ENCODE measurements around the gene PTGDR2. TPM values are rescaled to one million over a fixed set of nuclear protein-coding genes. Genes with fewer than 3 reads are reported as not detected.
"Not testable (repeated sequence)": the region's sequence is repeated elsewhere in the genome, so short reads cannot be mapped to it uniquely, and the experiment has no call there.

PTGDR2 gene
- total RNA-seq, 4 donors from 2014 or later = 0.21 to 4.6 (median 0.49) TPM; not detected in 1

DNA sequence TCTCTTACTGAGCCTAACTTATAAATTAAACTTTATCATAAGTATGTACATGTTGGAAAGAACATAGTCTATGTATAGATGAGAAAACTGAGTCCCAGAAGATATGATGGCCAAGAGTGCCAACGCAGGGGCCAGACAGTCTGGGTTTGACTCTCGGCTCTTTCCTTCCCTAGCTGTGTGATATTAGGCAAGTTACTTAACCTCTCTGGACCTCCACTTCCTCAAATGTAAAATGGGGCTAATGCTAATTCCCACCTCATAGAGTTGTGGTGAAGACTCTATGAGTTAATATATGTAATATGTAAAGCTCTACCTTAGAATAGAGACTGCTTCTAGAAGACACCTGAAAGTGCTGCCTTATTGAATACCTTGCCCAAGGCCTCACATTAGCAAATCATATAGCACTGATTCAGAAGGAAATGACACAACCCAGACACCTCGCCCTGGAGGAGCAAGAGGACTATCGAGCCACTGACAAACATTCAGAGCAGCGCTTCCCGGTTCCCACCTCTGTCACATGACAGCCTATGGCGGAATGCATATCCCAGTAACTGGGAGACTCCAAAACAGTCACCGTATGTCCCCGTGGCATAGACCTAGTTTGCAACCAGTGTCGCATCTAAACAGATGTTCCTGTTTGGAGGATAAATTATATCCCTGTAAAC, 25.1 kb downstream of the PTGDR2 start:
- DNase-seq = no peak
- intact Hi-C loops (cut with DNase I; ENCODE audit: low total_unique reads) = loop anchor here (10.0 kb wide), 1 partner anchor 344 kb away; no protein-coding TSS in a partner anchor
- Histone ChIP-seq H3K27ac (no peak overlapping the region), H3K27me3 (no peaks in the 10 kb centered on the region), H3K4me1 (no peaks in the 10 kb centered on the region), H3K9me3 (no peaks in the 10 kb centered on the region), H3K4me3 (no peak overlapping the region), H3K36me3 (no peaks in the 10 kb centered on the region)
- TF ChIP-seq, protein P1, sequence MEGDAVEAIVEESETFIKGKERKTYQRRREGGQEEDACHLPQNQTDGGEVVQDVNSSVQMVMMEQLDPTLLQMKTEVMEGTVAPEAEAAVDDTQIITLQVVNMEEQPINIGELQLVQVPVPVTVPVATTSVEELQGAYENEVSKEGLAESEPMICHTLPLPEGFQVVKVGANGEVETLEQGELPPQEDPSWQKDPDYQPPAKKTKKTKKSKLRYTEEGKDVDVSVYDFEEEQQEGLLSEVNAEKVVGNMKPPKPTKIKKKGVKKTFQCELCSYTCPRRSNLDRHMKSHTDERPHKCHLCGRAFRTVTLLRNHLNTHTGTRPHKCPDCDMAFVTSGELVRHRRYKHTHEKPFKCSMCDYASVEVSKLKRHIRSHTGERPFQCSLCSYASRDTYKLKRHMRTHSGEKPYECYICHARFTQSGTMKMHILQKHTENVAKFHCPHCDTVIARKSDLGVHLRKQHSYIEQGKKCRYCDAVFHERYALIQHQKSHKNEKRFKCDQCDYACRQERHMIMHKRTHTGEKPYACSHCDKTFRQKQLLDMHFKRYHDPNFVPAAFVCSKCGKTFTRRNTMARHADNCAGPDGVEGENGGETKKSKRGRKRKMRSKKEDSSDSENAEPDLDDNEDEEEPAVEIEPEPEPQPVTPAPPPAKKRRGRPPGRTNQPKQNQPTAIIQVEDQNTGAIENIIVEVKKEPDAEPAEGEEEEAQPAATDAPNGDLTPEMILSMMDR (IDR thresholded peaks at IDR 0.05) = no peak
- no peak for TF ChIP-seq POLR2A (IDR thresholded peaks at IDR 0.05)

DNA sequence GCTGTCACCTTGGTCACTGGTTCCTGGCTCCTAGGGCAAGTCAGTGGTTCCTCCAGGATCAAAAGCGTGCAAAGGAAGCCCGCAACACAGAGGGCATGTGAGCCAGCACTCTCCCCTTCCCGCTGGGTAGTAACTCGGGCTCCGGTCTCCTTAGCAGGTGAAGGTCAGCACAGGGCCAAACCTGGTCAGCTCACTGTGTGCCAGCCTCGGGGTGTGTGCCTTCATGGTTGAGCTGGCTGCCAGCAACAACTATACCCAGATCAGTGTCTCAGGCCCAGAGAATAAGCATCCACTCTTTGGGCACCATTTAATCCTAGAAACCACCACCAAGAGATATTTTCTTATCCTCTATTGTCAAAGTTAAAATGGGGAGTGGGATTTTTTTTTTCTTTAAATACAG, 30.0 kb downstream of the PTGDR2 start:
- H3K36me3 ChIP-seq = no peaks in the 10 kb centered on the region
- H3K9me3 ChIP-seq = no peaks in the 10 kb centered on the region
- H3K4me1 ChIP-seq = no peaks in the 10 kb centered on the region
- intact Hi-C loops (cut with DNase I; ENCODE audit: low total_unique reads) = no loop called here
- no peak for DNase-seq
- no peak overlapping the region for H3K27ac ChIP-seq
- H3K4me3 ChIP-seq = no peak overlapping the region
- TF ChIP-seq, protein P1 (IDR thresholded peaks at IDR 0.05) = no peak
- no peaks in the 10 kb centered on the region for H3K27me3 ChIP-seq

DNA sequence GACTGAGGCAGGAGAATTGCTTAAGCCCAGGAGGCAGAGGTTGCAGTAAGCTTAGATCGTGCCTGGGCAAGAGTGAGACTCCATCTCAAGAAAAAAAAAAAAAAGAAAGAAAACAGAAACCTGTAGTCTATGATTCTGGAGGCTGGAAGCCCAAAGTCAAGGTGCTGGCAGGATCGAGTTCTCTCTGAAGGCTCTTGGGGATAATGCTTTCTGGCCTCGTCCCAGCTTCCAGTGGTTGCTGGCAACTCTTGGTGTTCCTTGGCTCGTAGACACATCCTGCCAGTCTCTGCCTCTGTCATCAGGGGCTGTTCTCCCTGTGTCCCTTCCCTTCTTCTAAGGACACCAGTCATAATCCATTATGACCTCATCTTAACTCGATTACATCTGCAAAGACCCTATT, 30.6 kb downstream of the PTGDR2 start:
- Histone ChIP-seq H3K4me3 (no peak overlapping the region), H3K36me3 (no peaks in the 10 kb centered on the region), H3K27ac (no peak overlapping the region), H3K9me3 (no peaks in the 10 kb centered on the region), H3K27me3 (no peaks in the 10 kb centered on the region), H3K4me1 (no peaks in the 10 kb centered on the region)
- DNase-seq = no peak
- TF ChIP-seq, protein P1 (IDR thresholded peaks at IDR 0.05) = no peak
- TF ChIP-seq POLR2A (IDR thresholded peaks at IDR 0.05) = no peak
- intact Hi-C loops (cut with DNase I; ENCODE audit: low total_unique reads) = no loop called here

DNA sequence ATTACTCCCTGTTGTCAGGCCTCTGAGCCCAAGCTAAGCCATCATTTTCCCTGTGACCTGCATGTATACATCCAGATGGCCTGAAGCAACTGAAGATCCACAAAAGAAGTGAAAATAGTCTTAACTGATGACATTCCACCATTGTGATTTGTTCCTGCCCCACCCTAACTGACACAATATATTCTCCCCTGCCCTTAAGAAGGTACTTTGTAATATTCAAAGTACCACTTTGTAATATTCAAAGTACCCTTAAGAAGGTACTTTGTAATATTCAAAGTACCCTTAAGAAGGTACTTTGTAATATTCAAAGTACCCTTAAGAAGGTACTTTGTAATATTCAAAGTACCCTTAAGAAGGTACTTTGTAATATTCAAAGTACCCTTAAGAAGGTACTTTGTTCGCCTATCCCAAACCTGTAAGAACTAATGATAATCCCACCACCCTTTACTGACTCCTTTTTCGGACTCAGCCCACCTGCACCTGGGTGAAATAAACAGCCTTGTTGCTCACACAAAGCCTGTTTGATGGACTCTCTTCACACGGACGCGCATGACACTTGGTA, 31.9 kb downstream of the PTGDR2 start:
- DNase-seq; H3K27me3 ChIP-seq; H3K4me3 ChIP-seq; H3K4me1 ChIP-seq; H3K9me3 ChIP-seq; H3K36me3 ChIP-seq; H3K27ac ChIP-seq; intact Hi-C loops (cut with DNase I; ENCODE audit: low total_unique reads): not testable (repeated sequence)

DNA sequence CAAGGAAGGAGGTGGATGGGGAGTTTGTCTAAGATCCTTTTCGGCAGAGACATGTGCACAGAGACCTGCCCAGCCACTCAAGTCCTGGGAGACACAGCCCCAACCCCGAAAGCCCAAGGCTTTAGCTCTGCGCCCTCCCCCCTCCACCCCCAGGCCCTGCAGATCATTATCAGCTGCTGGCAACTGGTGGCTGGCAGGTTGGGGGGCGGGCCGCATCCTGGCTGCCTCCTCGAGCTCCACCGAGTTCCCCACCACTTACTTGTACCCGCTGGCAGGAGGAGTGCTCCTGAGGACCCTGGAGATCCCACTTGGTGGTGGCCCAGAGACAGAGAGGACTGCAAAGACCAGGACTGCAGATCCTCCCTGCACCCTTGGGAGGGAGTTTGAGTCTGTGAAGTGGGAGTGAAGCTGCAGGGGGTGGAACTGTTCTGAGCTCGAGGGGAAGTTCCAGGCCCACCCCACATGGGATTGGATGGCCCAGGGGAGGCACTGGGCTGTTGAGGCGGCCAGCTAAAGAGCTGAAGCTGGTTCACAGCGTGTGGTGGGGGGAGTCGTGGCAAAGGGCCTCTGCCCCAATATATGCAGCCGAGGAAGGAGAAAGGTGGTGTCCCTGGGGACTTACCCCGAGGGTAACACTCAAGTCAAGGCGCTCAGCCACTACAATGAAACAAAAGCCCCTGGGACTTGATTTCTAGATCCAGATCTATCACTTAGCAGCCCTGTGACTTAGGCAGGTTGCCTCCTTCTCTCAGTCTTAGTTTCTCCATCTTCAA, 33.7 kb downstream of the PTGDR2 start:
- intact Hi-C loops (cut with DNase I; ENCODE audit: low total_unique reads) = no loop called here
- H3K4me1 ChIP-seq = no peaks in the 10 kb centered on the region
- TF ChIP-seq, protein P1 (IDR thresholded peaks at IDR 0.05) = no peak
- TF ChIP-seq POLR2A (IDR thresholded peaks at IDR 0.05) = no peak

More for the DNA sequence above, 33.7 kb downstream of the PTGDR2 start:
- H3K27ac ChIP-seq = no peak overlapping the region
- DNase-seq = no peak
- H3K36me3 ChIP-seq = no peaks in the 10 kb centered on the region
- no peaks in the 10 kb centered on the region for H3K9me3 ChIP-seq
- no peak overlapping the region for H3K4me3 ChIP-seq
- no peaks in the 10 kb centered on the region for H3K27me3 ChIP-seq

Data from uterus (tissue), 4 donors.